NOMO-1 (cell line): ENCODE data around the gene LYRM1.
"Not testable (repeated sequence)": the region's sequence is repeated elsewhere in the genome, so short reads cannot be mapped to it uniquely, and the experiment has no call there.

ENCODE experiments used
- DNase-seq, 2 experiments: peaks; one replicate each; lab custom pipeline; 2025; ENCODE audit not compliant: unreplicated experiment in 2 of 2; lab: John Stamatoyannopoulos, UW

The LYRM1 gene

DNA sequence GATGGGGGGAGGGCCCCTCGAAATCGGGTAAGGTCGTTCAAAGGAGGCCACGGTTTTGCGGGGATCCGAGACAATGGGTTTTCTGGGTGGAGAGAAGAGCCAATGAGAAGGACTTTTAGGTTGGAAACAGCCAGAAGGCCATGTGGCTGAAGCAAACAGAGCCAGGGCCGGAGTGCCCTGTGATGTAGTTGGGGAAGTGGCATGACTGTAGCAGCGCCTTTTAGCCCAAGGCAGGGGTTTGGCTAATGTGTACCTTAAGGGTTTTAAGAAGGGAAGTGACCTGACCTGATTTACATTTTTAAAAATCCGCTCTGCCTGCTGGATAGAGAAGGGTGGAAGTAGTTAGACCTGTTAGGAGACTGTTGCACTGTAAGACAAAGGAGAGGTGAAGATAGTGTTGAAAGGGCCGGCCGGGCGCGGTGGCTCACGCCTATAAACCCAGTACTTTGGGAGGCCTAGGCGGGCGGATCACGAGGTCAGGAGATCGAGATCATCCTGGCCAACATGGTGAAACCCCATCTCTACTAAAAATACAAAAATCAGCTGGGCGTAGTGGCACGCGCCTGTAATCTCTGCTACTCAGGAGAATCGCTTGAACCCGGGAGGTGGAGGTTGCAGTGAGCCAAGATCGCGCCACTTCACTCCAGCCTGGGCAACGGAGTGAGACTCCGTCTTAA is 1.0 kb downstream of the LYRM1 start:
- peak; percentile 43 to 61 for DNase-seq

DNA sequence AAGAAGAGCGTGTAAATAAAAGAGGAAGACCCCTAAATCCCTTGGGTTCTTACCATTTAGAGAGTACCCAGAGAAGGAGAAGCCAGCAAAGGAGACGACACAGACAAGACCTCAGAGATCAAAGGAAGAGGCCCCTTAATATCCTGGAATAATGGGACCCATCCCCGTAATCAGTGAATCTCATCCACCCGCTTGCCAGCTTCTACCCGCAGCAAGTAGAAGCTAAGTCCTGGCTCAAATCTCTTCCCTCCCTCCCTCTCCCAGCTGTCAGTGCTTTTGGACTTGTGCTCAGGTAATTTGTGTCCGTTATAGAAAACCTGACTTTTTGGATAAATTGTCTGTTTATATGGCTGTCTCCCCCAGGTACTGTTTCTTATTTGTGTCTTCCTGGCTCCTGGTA is 1.9 kb downstream of the LYRM1 start:
- no peak for DNase-seq

DNA sequence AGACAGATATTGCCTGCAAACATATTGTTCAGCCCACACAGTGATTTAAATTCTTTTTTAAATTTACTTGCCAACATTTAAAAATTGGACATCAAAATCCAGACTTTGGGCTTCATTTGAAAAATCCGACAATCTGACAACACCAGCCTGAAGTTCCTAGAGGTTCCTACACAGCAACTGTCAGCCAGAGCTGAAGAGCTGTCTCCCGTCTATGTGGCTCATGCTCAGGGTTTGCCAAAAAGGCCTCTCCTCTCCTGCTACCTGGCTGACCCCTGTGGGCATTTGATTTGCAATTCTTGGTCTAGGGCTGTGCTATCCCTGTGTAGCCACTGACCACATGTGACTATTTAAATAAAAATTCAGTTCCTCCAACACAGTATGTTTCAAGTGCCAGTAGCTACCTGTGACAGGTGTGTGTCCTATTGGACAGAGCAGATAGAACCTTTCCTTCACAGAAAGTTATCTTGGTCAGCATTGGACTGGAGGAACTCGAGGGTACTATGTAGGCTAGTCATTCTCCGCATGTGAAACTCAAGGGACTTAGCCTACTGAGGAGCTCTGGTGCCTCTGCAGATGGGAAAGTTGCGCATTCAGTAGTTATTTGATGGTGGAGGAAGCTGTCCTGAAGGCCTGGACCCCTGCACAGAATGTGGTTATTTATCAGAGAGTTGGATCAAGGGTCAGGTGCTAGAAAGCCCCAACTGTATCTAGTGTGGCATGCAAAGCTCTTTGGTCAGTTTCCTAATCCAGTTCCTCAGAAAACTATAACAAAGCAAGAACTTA is 2.7 kb downstream of the LYRM1 start:
- no peak for DNase-seq

DNA sequence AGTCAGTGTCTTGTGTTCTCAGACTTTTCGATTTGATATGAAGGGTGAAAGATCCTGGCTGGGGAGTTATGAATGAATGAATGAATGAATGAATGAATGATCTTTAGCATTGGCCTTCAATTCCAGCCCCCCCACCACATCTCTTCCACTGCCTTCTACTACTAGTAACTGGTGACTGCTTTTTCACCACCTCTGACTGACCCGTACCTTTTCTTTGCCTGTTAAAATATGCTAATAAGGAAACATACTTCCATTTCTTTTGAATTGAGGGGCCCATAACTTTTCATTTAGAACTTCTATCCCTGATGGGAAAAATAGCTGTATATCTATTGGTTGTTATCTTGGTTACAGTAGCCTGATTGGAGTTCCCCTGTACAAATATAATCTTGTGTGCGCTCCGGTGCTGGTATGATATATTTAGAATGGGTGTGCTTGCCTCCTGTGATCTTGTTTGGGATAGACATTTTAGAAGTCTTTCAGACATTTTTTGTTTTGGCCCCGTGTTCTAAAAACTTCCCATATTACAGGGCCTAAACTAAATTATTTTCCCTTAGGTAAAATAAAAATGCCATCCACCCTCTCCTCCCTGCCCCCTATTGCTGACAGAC is 3.4 kb downstream of the LYRM1 start:
- peak in 1 of 2 experiments; percentile 20 for DNase-seq

DNA sequence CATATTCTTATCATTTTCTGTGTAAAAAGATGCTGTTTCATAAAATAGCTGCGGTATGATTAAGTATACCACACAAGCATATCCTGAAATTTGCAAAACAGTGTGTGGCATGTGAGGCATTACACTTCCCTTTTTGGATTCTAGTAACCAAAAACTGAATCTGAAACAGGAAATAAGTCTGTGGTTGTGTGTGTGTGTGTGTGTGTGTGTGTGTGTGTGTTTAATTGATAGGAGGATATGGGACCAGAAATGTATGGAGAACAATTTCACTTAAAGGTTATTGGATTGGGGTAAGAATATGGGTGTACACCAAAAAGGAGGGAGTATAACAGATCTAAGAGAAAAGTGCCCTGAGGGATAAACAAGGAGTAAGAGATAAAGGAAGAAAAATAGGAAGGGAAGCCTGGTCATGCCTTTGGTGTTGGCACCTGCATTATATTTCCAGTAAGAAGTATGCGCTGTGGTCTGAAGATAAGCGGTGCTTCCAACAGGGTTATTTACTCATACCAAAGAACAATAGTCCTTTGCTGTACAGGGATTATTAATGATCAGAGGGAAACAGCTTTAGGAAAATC is 4.0 kb downstream of the LYRM1 start:
- peak; percentile 82 to 88 for DNase-seq

DNA sequence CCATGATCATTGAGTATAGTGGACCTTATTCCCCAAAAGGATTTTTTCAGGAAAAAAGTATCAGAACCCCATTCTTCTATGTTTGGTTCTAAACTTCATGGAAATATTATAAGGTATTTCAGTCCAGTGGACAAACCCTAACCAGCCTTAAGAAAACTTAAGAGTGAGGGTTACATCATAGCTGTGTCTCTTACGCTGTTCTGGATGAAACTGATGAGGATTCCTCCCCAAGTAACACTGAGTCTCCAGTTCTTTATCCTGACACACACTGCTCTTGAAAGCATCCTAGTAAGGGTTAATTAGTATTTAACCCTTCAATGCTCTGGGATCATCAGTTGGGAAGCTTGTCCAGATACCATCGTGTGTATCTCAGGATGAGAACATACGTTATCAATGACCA is 5.0 kb downstream of the LYRM1 start:
- DNase-seq: no peak

DNA sequence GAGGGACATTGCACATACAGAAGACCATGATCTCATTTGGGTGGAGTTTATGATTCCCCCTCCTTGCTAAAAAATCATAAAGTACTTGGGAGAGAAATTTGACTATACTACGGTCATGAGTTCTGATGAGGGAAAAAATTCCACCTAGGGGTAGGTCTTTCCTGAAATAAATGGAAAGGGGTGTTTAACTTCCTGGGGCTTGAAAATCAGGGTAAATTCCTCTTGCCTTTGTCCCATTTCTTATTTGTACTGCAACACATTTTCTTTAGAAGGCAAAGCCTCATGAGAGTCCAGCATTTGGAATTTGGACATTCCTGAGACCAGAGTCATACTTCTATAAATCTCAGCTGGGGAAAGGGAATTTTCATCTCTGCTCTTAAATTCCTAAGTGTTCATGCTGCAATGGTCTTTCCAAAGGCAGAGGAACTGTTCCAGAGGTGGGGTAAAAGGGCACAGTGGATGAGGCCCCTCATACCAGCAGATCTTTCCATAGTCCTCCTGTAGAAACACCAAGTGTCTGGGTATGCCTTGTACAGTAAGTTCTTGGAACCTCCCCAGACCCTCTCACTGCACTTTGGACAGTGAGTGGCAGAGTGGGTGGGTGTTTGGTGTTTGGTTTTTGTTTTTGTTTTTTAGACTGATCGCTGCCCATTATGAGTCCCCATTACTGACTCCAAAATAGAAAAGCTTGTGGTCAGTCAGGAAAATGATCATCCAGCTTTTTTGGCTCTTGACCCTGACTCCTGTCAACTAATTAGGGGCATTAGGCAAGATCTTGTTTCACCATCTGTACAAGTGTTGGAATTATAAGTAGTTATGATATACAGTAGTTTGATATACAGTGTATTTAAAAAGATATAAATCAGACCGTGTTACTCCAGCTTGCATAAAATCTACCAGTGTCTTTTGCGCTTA is 6.0 kb downstream of the LYRM1 start:
- no peak for DNase-seq

DNA sequence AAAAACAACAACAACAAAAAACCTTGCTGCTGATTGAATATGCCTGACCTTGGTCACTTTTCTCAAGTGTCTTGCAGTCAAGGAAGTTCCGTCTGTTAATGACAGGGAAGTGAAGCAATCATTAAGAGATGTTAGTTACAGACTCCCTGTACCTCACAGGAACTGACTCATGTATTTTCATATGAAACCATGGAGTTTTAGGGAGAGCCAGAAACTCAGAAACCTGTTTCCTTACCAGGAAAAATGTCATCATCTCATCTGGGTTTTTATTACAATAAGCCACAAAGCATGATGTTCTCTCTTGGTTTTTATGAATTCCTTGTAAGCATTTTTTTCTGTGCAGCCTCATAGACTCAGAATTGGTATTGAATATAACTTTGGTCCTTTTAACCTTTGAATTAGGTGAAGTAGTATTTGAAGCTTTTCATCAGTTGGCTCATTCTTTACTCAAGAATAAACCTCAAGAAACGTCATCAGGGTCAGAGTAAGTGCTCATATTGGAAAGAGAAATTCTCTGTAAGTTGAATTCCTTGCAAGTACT is 10.3 kb downstream of the LYRM1 start:
- peak; percentile 46 to 92 for DNase-seq

DNA sequence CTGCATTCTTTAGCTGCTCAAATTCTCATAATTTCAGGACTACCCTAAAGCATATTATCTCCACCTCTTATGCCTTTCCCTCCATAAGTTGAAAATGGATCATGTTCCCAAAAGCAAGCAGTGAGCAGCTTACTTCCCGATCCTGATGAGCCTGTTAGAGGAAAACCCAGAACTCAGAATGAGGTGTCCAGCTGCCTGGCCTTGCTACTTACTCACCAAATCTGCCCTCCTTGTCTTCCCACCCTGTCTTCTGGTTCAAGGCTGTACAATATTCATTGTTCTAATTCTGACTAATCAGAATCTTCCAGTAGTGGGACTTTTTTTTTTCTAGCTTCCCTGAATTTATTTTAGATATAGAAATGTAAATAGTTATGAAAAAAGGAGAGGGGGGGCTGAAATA is 10.8 kb downstream of the LYRM1 start:
- DNase-seq: no peak

DNA sequence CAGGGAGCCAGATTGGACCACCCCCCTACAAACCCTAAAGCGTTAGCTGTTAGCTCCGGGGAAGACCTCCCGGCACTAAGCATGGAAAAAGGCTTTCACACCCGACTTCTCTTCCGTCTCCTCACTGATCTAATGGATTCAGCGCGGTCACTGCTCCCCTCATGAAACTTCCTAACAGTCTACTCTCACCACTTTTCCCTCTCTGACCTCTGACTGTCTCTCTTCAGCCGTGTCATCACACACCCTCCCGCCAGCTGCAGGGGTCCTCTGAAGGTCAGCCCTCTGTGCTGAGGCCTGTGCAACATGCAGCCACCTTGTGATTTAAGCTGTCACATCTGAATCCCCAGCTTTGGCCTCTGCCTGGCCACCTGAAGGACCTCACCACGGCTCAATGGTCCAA is 15.7 kb downstream of the LYRM1 start:
- no peak for DNase-seq

DNA sequence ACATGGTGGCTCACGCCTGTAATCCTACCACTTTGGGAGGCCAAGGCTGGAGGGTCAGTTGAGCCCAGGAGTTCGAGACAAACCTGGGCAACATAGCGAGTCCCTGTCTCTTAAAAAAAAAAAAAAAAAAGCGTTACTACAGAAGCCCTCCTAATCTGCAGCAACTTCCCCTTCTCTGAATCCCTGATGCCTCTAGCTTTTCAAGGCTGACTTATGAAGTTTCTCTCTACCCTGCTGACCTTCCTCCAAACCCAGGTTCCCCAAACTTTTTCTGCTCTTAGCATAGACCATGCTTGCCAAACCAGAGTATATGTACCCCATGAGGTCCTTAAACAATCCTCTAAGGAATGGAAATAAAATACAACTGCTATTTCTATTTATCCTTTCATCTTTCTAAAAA is 16.4 kb downstream of the LYRM1 start:
- peak; percentile 61 to 62 for DNase-seq

DNA sequence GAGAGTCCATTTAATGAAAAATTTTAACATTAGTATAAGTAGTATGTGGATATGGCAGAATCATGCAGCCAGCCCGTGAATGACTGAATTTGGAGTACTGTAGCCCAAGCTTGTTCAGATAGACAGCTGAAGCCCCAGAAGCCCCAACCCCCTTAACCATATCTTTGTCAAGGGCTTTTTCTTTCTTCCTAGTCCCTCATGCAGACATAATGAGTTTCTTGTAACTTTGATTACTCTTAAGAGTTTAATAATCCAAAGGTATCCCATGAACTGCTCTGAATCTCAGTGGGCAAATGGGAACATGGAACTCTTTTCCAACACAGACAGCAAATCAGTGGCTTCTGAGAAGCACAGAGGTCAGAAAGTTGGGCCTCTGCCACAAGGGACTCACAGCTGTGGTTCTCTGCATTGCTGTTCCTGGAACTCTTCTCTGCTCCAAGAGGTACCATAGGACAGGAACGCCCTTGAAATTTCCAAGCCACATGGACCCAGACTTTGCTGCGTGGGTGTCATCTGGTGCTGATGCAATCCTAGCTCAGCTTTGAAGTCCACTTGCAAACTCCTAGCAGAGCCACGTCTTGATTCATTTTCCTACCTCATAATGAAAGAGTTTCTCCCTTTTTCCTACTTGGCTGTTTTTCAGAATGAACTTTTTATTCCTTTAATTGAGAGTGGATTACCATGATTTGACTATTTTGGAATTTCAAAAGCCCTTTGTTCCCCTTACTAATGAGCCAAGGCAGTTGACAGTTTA is 18.1 kb downstream of the LYRM1 start:
- no peak for DNase-seq

DNA sequence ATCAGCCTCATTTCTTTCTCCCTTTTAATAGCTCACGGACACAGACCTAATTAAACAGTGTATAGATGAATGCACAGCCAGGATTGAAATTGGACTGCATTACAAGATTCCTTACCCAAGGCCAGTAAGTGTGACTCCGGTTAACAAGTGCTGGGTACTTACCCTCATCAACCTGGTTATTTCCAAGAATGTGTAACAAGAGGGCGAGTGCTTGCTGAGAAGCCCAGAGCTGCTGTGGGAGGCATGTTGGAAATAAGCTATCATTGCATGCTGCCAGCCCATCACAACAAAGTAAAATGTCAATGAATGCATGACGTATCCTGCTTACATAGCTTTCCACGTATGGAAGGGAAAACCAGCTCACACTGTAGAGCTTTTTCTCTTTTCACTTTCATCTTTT is 19.5 kb downstream of the LYRM1 start:
- DNase-seq: no peak

DNA sequence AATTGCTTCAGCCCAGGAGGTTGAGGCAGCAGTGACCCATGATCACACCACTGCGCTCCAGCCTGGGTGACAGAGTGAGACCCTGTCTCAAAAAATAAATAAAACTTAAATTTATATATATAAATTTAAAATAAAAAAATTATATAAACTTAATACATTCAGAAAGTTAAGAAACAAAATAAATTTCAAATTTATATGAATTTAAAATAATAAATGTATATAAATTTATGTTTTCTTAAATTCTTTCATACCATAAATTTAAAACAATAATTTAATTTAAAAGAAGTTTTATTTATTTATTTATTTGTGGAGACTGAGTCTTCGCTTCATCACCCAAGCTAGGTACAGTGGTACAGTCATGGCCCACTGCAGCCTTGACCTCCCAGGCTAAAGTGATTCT is 20.2 kb downstream of the LYRM1 start:
- no peak for DNase-seq

DNA sequence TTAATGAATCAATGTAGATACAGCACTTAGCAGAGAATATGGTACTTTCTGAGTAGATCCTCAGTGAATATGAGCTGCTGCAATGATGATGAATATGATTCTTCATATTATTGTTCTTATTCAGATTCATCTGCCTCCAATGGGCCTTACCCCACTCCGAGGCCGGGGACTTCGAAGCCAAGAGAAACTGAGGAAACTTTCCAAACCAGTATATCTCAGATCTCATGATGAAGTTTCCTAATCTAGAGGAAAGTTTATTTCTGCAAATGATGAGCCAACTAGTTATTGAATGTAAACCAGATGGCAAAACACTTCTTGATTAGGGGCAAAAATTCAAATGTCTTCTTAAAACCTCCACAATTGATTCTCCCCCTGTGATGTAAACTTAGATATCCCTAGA is 23.3 kb downstream of the LYRM1 start:
- DNase-seq: no peak

DNA sequence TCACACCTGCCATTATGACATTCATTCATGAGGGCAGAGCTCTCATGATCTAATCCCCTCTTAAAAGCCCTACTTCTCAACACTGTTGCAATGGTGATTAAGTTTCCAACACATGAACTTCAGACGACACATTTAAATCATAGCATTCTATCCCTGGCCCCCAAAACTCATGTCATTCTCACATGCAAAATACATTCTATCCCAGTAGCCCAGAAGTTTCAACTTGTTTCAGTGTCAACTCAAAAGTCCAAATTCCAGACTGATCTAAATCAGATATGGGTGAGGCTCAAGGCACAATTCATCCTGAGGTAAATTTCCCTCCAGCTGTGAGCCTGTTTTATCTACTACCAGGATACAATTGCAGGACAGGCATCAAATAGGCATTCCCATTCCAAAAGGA is 25.2 kb downstream of the LYRM1 start:
- DNase-seq: no peak

DNA sequence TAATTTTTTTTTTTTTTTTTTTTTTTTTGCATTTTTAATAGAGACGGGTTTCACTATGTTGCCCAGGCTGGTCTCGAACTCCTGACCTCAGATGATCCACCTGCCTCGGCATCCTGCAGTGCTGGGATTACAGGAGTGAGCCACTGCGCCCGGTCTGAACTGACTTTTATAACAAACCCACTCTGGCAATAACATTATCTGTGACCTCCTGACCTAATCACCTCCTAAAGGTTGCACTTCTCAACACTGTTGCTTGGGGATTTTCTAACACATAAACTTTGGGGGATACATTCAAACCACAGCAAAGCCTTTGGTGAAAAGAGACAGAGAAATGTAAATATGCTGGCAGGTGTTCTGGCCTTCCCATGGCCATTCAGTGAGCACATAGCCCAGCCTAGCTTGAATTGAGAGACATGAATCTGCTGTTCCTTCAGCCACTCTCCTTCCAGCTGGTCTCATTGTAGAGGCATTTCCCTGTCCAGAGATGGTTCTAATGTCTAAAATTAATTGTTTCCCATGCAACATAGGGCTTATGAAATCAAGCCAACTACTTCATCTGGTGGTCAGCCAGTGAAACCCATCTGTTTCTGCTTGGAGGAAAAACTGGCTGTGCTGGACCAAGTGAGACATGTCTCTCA is 28.3 kb downstream of the LYRM1 start:
- no peak for DNase-seq

DNA sequence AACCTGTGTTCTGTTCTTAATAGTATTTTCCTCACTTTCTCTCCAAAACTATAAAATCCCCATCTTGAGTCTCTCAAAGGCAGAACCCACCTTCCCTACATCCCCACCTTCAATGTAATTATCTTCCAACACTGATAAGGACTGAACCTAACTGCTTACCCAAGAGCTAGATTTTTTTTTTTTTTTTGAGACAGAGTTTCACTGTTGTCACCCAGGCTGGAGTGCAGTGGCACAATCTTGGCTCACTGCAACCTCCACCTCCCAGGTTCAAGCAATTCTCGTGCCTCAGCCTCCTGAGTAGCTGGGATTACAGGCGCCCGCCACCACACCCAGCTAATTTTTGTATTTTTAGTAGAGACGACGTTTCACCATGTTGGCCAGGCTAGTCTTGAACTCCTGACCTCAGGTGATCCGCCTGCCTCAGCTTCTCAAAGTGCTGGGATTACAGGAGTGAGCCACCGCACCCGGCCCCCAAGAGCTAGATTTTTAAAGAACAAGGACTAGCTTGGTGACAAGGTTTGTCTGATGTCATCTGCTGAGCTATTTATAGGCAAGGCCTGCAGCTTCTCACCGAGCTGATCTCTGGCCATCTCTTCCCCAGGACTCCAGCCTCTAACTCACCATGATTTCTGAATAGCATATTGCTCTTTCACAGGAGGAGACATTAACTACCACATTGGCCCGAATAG is 29.2 kb downstream of the LYRM1 start:
- DNase-seq: not testable (repeated sequence)

DNA sequence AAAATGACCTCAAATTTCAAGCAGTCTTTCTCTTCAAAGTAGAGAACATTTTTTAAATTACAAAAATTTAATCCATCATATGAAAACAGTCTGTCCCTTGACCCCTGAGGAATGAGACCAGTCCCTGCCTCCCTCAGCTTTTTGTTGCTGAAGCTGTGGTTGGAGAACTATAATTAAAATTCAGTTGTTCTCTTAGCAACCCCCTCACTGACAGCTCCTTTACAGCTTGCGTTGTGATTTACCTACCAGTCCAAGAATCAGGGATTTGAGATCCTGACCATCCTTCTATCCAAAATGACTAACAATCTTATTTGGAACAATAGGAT is 29.8 kb downstream of the LYRM1 start:
- no peak for DNase-seq
